Pulmonary artery endothelial cell (primary cell): ENCODE results near the gene OGFR. TPM values are rescaled to one million over a fixed set of nuclear protein-coding genes. Genes with fewer than 3 reads are reported as not detected.

ENCODE experiments used
- DNase-seq: peaks from one replicate; pipeline ENCODE4 v3.0.0-alpha.2; 2011; ENCODE audit warnings: low read depth, low spot score
- total RNA-seq: library from RNA; depleted of rRNA; stranded (reverse); fragments of >200 nt; gene quantifications from 2 replicates; pipeline ENCODE4 v1.2.3, GENCODE V29; 2014

Gene OGFR
- total RNA-seq, 1 donor from 2014 or later: 39.5 TPM

DNA sequence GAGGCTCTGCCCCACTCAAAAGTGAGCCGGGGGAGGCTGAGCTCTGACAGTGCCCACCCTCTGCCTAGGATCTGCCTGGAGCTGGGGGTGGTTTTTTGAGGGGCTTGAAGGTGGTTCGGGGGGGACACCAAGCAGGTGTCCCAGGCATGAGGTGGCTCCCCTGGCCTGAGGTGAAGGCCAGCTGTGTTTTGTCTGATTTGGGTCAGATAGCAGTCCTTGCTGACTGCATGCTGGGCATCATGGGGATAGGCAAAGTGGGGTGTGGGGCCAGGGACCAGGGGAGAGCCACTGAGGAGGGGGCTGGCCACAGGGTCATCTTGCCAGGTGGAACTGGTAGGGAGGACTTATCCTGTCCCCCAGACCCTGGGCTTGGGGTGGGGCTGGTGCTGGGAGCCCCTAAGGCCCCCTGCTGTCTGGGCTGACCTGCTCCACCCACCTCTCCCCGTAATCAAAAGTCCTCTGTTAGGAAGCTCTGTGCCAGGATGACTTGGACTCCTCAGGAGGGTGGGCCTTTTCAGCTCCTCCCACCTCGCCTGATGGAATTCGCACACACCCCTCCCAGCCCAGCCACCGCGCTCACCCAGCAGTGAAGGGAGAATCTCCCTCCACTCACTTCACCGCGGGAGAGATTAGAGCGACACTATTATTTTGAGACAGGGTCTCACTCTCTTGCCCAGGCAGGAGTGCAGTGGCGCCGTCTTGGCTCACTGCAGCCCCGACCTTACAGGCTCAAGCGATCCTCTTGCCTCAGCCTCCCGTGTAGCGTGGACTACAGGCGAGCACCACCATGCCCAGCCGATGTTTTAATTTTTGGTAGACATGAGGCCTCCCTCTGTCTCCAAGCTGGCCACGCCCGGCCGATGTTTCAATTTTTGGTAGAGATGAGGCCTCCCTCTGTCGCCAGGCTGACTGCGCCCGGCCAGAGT lies 10.7 kb downstream of the OGFR start:
- DNase-seq: no peak

DNA sequence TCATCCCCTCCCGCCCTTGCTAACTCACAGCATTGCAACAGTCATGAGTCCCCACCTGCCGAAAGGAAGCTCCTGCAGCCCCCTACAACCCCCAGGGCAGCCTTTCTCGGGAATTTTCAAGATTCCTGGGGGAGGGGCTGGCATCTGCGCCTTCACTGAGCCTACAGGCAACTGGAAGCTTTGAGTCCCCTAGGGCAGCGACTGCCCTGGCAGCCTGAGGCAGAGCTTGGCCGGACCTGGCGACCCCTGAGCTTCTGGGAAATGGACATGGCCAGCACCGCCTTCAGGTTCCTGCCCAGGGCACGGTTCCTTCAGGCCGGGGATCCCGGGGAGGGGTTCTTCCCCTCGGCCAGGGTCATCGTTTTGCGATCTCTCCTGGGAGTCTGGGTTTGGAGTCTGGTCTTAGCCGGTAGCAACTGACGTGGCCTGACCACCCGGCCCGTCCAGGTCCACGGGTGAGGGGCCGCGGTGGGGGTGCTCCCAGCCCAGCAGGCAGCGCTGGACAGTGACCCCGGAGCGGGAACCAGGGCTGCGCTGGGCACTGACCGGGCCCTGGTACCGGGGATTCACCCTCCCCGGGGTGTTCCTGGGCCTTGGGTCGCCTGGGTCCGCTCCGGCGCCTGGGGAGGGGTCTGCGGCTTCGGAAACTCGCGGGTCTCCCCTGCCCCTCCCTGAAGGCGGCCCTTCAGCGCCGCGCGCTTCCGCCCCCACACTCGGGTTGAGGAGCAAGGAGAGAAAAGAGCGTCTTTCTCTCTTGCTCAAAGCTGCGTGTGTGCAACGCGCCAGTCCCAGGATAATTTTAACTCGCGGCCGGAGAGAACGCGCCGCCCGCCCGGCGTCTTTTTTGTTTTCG lies 11.6 kb downstream of the OGFR start:
- DNase-seq: no peak

DNA sequence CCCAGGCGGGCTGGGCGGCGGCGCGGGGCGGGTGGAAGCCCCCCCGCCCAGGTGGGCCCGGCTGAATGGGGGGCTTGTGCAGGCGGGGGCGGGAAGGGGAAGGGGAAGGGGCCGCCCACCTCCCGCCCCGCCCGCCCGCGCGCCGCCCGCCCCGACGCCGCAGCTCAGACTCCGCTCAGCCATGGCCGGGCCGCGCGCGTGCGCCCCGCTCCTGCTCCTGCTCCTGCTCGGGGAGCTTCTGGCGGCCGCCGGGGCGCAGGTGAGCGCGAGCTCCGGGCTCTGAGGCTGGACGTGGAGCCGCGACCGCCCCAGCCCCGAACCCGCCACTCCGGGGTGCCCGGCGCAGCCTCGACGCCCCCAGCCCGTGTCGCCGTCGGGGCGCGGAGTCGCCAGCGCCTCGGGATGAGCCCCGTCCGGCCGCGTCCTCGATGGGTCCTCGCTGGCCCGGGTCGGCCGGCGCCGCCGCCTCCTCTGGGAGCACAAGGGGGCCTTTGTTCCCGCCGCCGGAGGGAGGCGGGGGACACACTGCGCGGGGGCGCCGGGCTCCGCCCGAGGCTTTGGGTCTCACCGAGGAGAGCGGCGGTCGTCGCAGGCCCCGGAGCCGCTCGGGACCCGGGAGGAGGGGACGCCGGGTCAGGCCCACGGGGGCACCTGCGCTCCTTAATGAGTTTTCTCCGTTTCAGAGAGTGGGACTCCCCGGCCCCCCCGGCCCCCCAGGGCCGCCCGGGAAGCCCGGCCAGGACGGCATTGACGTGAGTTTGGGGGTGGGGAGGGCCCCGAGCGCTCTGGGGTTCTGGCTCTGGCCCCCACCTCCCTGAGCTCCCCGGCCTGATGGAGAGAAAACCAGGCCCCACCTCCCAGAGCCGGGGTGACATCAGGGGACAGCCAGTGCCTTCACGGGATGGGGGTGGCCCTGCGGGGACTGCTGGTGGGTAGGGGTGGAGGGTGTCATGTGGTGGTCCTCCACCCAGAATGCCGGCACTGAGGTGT lies 12.5 kb downstream of the OGFR start, which contains the start of gene COL9A3:
TSS of gene COL9A3 (plus strand) at position 167 of the 990 bp plus-strand sequence. CDS start at position 182, 15 bp downstream.
- DNase-seq: no peak

DNA sequence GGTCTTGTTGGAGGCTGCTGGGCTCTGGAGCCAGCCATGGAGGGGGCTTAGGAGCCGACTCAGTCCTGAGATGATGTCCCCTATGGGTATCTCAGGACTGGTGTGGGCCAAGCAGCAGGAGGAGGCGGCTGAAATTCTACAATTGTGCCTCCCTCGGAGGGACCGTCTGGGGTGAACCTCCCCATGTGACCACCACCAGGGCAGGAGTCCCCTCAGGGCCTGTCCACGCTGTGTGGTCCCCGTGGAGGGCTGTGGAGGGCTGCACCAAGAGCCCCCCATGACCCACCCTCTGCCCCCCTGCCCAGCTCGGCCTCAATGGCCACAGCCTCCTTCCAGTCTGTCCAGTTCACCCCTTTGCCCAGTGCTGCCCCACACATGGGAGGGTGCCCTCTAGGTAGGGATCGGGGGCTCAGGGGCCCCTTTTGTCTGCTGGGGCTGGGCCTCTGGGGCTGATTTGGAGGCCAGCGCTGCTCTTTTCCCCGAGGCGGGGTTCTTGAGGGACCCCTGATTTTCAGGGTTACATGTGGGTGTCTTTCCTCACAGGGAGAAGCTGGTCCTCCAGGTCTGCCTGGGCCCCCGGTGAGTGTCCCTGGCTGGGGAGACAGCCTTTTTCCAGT lies 13.4 kb downstream of the OGFR start:
- no peak for DNase-seq

DNA sequence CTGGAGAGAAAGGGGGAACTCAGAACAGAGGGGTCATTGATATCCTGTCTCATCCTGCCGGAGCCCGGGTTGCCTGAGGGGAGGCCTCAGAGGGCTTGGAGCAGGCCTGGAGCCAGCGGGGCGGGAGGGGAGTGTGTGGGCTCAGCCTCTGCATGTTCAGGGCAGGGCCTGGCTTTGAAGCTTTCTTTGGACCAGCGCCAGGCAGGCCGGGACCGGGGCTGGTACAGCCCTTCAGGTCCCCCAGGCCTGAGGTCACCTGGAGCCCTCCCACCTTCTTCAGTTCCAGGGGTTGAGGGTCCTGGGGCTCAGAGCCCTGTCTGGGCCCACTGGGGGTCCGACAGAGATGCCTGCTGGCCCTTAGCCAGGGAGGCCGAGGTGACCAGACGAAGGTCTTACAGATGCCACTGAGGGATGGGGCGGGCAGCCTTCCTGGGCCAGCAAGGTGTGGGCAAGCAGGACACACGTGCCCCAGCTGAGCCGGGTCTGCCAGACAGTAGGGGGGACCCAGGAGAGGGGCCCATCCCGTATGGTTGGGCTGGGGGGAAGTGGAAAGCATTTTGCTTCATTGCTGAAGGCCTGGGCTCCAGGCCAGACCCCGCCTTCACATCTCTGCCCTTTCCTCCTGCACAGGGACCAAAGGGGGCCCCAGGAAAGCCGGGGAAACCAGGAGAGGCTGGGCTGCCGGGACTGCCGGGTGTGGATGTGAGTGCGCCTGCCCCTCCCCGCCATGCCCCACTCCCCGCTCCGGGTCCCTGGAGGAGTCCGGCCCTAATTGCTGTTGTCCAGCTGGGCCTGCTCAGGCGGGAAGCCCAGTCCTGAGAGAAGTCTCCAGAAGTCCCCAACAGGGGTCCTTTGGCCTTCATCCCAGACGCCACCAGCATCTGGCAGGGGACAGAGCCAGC lies 14.2 kb downstream of the OGFR start:
- DNase-seq: no peak

DNA sequence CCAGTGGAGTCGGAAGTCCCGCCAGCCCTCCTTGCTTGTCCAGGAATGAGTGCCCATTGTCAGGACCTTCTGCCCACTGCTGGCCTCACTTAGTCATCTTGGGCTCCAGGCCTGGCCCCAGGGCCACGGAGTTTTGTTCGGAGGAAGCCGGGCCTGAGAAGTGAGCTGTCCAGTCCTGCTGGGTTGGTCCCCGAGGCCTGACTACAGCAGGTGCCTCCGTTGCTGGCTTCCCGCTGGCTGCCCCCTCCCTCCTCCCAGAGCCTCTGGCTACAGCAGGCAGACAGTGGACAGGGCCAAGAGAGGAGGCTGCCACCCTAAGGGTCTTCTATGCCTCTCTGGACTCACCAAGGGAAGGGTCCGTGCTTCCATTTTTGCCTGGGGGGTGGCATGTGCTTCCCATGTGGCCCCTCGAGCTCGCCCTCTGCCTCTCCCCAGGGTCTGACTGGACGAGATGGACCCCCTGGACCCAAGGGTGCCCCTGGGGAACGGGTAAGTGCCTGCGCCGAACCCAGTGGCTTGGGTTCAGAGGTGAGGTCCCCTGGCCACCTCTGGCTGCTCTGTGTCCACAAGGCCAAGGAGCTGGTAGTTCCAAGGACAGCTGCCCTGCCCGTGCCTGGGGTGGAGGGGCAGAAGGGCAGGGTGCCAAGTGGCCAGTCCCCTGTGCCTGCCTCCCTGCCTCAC lies 15.0 kb downstream of the OGFR start:
- DNase-seq: no peak

DNA sequence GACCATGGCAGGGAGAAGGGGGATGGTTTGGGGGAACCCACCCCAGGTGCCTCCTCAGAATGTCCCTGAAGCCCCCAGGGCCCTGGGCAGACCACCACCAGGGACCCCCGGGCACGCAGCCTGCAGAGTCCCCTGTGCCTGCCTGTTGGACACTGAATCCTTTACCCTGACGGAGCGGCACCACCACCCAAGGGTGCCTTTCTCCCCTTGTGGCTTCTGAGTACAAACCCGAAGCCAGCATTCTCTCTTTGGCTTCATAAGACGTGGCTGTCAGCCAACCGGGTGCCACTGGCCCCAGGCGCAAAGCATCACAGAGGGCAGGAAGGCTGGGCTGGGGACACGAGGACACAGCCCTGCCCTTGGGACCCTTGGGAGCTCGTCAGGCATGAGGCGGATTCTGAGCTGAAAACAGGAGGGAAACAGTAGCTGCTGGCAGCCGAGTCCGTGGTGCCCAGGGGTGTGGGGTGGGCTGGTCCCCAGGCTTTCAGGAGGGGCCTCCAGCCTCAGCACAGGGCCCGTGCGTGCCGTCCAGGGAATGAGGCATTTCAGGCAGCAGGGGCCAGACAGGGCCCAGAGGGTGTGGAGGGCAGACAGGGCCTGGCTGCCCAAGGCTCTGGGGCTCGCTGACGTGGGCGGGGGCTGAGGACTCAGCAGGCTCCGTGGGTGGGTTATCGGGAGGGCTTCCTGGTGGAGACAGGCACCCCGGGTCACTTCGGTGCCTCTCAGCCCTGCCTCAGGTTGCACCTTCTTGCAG lies 15.8 kb downstream of the OGFR start:
- no peak for DNase-seq

DNA sequence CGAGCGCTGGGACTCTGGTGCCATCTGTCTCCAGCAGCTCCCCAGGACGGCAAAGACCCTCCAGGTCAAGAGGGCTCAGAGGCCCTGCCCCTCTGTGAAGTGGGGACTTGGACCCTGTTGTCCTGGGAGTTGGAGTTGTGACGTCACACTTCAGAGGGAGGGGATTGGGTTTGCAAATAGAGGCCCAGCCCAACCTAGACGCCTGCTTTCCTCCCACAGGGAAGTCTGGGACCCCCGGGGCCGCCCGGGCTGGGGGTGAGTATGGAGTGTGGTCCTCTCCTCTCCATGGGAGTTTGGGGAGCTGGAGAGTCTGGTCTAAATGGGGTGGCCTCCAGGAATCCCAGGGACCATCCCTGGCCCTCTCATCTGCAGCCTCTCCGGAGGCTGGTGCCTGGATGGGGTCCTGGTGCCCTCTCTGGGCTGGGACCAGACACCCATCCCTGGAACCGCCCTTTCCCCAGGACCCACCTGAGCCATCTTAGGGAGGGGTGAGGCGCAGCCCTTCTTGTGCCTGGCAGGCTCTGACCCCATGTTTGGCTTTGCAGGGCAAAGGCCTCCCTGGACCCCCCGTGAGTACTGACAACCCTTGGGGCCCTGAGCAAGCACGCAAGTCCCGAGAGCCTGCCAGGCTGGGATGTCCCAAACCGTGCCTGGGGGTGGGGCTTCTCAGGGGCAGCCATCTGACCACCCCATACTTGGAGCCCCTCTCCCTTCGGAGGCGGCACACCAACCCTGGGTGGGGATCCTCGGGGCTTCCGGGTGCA lies 16.5 kb downstream of the OGFR start:
- no peak for DNase-seq

DNA sequence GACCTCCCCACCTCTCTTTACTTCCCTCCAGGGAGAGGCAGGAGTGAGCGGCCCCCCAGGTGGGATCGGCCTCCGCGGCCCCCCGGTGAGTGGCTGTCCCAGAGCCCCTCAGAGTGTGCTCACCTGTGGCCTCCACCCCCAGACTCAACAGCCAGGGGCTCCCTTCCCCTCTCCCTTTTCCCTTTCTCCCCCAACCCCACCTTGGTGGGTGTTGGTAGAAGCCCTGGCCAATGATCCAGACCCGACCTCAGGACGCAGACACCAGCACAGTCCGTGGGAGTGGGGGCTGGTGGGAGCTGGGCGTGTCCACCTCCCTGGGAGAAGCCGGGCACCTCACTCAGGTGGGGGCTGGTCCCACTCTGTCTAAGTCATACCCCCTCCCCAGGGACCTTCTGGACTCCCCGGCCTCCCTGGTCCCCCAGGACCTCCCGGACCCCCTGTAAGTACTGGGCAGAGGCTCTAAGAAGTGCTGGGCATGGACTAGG lies 17.1 kb downstream of the OGFR start:
- DNase-seq: no peak

DNA sequence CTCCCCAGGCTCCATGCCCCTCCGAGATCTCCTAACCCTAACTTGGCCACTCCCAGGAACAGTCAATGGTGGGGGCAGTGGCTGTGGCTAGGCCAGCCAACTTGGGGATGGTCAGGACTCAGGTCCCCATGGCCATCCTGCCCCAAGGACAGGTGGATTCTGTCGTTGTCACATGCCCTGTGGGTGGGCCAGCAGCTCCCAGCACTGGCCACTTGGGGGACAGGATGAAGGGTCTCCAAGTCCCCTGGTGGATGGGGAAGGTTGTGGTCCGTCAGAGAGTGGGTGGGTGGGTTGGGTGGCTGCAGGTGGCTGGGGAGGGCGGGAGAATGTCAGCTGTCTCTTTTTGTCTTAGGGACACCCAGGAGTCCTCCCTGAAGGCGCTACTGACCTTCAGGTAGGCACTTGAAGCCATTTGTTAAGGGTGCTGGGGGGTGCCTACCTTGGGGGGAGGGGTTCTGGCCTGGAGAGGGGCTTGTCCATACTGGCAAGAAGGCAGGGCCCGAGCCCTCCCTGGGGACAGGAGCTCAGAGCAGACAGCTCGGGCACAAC lies 17.7 kb downstream of the OGFR start:
- no peak for DNase-seq

DNA sequence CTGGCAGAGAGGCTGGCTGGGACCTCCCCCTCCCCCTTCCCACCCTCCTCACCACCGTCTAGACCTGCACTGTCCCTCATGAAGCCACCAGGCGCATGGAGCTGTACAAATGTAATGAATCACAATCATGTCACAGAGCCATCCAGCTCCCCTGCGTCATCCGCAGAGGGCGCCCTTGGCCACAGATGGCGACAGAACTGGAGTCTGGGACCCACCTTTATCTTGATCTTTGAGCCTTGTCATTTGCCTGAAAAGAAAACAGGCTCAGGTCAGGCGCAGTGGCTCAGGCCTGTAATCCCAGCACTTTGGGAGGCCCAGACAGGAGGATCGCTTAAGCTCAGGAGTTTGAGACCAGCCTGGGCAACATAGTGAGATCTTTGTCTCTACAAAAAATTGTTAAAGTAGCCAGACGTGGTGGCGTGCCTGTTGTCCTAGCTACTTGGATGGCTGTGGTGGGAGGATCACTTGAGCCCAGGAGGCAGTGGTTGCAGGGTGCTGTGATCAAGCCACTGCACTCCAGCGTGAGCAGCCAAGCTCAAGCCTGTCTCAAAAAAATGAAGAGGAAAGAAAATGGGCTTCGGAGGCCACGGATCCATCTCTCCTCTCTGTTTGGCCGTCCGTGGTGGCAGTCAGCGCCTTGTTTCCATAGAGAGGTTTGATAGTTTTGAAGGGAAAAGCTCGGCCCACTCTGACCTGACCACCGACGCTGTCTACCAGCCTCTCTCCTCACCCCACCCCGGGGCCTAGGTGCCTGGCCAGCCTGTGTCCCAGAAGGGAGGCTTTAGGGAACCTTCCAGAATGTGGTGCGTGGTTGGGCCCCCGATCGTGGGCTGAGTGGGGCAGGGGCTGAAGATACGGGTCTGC lies 18.4 kb downstream of the OGFR start:
- DNase-seq: no peak

DNA sequence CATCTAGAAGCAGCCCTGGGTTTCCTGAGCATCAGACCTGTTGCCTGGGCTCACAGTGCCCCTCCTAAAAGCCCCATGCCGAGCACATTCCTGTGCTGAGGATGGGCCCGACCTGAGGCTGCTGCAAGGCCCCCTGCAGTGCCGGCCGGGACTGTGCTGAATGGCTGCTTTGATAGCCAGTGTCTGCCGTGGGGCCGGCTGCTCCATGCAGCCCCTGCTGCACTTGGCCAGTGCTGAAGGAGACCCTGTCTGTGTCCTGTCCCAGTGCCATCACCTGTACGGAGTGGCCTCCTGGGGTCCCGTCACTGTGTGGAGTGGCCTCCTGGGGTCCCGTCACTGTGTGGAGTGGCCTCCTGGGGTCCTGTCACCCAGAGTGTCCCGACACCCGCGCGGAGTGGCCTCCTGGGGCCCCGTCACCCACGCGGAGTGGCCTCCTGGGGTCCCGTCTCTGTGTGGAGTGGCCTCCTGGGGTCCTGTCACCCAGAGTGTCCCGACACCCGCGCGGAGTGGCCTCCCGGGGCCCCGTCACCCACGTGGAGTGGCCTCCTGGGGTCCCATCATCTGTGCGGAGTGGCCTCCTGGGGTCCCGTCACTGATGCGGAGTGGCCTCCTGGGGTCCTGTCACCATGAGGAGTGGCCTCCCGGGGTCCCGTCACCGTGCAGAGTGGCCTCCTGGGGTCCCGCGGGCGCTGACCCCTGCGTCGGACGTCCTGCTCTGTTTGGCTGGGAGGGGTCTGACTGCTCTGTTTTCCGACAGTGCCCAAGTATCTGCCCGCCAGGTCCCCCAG lies 19.2 kb downstream of the OGFR start:
- no peak for DNase-seq

DNA sequence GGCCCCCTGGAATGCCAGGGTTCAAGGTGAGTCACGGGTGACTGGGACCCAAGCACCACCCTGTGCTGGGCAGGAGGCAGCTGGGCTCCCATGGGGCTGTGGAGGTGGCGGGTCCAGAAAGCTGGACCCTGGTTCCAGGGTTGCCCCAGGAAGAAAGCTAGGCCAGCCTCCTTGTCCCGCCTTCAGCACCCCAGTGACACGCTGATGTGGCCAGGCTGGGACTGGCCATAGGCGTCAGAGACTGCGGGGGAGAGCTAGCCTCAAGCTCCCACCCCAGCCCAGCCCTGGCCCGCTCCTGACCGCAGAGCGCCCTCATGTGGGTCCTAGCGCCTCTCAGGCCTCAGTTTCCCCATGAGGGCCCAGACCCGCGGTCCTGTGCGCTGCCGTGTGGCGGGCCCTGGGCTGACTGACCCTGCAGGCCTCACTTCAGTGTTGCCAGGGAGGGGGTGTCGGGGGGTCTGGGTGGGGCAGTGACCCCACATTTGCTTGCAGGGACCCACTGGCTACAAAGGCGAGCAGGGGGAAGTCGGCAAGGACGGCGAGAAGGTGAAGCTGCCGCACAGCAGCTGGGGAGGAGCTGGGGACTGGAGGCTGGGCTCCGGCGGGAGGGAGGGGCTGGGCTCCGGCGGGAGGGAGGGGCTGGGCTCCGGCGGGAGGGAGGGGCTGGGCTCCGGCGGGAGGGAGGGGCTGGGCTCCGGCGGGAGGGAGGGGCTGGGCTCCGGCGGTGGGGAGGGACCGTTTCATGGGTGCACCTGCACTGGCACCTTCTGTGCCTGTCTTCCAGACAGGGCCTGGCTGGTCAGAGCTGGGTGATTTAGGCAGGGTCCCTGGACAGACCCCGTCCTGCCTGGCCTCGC lies 20.1 kb downstream of the OGFR start:
- no peak for DNase-seq

DNA sequence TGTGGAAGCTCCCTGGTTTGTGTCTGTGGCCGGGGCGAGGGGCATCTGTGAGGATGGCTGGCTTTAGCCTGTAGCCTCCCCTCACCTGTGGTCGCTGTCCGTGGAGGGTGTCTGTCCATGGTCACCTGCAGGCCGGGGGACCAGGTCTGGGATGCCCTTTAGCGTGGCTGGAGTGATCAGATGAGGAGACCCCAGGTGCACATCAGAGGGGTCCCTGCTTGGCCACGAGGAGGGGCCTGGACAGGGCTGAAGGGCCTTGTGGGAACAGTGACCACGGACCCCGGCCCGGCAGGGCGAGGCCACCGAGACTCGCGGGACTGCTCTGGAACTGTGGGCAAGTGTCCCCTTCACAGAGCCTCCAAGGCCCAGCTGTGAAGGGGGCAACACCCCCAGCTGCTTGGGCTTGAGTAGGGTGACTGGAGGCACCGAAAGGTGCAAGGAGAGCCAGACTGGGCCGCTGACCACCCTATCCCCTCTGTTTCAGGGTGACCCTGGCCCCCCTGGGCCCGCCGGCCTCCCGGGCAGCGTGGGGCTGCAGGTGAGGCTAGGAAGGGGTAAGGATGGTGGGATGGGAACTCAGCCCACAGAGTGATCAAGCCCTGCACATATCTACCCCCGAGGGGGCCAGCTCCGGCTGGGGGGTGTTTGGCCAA lies 20.8 kb downstream of the OGFR start:
- no peak for DNase-seq
